ENCODE data around the gene USP10.

Gene USP10, protein sequence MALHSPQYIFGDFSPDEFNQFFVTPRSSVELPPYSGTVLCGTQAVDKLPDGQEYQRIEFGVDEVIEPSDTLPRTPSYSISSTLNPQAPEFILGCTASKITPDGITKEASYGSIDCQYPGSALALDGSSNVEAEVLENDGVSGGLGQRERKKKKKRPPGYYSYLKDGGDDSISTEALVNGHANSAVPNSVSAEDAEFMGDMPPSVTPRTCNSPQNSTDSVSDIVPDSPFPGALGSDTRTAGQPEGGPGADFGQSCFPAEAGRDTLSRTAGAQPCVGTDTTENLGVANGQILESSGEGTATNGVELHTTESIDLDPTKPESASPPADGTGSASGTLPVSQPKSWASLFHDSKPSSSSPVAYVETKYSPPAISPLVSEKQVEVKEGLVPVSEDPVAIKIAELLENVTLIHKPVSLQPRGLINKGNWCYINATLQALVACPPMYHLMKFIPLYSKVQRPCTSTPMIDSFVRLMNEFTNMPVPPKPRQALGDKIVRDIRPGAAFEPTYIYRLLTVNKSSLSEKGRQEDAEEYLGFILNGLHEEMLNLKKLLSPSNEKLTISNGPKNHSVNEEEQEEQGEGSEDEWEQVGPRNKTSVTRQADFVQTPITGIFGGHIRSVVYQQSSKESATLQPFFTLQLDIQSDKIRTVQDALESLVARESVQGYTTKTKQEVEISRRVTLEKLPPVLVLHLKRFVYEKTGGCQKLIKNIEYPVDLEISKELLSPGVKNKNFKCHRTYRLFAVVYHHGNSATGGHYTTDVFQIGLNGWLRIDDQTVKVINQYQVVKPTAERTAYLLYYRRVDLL

DNA sequence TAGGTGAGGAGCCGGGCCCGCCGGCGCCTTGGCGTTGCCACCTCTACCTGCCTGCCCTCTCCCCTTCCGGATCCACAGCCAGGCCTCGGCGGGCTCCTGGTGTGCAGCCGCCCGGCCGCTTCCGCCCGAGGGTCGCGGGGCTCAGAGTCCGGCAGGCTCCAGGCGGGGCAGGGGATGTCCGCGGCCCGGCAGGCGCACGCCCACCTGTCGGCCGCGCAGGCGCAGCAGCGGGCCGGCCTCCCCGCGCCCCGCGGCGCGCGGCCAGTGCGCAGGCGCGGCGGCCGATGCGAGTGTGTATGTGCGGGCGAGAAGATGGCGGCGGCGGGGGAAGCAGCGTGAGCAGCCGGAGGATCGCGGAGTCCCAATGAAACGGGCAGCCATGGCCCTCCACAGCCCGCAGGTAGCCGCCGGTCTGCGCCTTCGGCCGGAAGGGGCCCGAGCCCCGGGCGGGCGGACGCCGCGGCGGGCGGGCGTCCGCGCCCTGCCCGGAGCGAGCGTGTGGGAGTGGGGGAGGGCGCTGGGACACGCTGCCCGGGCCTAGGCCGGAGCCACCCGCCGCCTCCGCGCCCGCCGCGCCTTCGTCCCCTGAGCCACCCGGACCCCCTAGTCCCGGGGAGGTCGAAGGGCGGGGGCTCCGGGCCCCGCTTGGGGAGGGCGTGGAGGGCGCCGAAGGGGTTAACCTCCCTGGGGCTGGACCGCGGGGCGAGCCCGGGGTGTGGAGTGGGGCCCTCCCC lies at the start of gene USP10:
Gene USP10 (plus strand): TSS at position 289 of the 734 bp plus-strand sequence. CDS start 91 bp downstream, at position 380.
- TF ChIP-seq, protein P1, sequence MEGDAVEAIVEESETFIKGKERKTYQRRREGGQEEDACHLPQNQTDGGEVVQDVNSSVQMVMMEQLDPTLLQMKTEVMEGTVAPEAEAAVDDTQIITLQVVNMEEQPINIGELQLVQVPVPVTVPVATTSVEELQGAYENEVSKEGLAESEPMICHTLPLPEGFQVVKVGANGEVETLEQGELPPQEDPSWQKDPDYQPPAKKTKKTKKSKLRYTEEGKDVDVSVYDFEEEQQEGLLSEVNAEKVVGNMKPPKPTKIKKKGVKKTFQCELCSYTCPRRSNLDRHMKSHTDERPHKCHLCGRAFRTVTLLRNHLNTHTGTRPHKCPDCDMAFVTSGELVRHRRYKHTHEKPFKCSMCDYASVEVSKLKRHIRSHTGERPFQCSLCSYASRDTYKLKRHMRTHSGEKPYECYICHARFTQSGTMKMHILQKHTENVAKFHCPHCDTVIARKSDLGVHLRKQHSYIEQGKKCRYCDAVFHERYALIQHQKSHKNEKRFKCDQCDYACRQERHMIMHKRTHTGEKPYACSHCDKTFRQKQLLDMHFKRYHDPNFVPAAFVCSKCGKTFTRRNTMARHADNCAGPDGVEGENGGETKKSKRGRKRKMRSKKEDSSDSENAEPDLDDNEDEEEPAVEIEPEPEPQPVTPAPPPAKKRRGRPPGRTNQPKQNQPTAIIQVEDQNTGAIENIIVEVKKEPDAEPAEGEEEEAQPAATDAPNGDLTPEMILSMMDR (IDR thresholded peaks at IDR 0.05; ENCODE audit: low read depth, low read length): no peak
- peak within 1 kb of the TSS; percentile 82 to 84 for H3K4me3 ChIP-seq (replicated peaks in 1 of 2; ENCODE audit: low read depth in 2 of 2, low read length in 2 of 2)
- DNase-seq (ENCODE audit: low read depth in 2 of 2): peak; percentile 65 to 80

DNA sequence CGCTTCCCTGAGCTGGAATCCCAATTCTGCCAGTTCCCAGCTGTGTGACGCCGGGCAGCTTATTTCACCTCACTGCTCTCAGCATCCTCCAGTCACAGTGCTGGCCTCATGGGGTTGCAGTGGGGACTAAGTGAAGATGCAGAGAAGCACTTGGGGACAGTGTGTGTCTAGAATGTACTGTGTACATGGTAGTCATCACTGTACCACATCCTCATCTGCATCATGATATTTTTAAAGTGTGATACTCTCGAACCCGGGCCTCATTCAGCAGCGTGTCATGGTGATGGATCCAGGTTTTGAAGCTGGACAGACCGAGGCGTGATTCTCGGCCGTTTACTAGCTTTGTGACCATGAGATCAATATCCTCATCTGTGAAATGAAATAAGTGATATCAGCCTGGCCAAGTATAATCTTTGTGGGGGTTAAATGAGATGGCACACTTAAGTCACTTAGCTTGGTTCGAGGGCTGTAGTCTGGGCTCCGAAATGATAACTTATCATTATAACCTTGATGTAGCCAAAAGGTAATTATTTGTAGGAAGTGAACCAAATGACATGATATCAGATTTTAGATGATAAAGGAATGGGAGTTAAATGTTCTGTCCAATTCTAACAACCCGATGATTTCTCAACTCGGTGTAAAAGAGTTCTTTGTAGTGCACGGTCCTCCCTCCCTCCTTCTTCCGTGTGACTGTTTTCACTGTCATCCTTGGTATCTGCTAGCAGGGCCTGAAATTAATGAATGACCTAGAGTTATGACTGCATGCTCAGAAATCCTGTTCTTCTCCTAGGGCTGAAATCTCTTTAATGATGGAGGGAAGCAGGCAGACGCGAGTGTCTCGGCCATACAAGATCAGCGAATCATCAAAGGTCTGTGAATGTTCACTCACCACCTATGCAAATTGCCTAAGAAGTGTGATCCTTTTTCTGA lies 49.5 kb upstream of the USP10 start:
- no peak overlapping the region for H3K4me3 ChIP-seq (replicated peaks in 1 of 2; ENCODE audit: low read depth in 2 of 2, low read length in 2 of 2)
- DNase-seq (ENCODE audit: low read depth in 2 of 2): peak; percentile 19 to 66
- TF ChIP-seq, protein P1 (IDR thresholded peaks at IDR 0.05; ENCODE audit: low read depth, low read length): no peak

DNA sequence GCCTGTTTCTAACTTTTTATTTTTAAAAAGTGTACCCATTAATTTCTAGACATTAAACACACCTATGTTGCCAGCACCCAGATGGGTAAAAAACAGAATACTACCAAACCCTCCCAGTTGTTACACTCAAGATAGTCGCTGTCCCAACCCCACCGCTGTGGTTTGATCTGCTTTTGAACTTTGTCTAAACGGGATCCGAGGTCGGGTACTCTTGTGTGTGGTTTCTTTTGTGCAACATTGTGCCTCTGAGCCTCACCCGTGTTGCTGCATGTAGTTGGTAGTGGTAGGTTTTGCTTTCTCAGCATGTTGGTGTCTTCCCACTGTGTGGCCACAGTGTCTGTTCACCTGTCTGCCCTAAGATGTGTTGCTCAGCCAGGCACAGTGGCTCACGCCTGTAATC lies 47.2 kb upstream of the USP10 start:
- no peak overlapping the region for H3K4me3 ChIP-seq (replicated peaks in 1 of 2; ENCODE audit: low read depth in 2 of 2, low read length in 2 of 2)
- DNase-seq (ENCODE audit: low read depth in 2 of 2): no peak
- TF ChIP-seq, protein P1 (IDR thresholded peaks at IDR 0.05; ENCODE audit: low read depth, low read length): no peak

DNA sequence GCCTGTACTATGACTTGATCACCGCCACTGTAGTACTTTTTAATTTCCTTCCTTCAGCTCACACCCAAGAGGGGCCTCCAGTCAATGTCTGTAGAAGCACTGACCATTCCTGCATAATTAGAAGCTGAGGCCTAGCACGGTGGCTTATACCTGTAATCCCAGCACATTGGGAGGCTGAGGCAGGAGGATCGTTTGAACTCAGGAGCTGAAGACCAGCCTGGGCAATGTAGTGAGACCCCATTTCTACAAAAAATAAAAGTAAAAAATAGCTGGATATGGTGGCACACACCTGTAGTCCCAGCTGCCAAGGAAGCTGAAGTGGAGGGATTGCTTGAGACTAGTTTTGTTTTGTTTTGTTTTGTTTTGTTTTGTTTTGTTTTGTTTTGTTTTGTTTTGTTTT lies 45.6 kb upstream of the USP10 start:
- no peak overlapping the region for H3K4me3 ChIP-seq (replicated peaks in 1 of 2; ENCODE audit: low read depth in 2 of 2, low read length in 2 of 2)
- TF ChIP-seq, protein P1 (IDR thresholded peaks at IDR 0.05; ENCODE audit: low read depth, low read length): no peak
- DNase-seq (ENCODE audit: low read depth in 2 of 2): no peak

DNA sequence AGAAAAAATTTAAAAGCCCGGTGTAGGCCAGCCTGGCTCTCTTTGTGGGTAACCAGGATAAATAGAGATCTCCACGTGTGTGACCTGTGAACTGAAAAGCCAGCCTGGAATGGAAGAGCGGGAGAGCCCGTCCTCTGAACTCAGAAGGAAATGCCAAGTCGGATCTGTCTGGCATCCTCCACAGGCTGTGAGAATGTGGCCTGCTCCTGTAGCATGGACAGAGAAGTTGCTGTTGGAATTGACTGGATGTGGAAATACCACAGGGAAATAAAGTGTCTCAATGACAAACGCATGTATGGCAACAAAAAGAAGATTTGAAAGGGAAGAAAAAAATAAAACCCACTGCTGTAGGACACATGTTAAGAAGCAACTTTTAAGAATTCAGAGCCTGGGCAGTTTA lies 44.8 kb upstream of the USP10 start:
- no peak overlapping the region for H3K4me3 ChIP-seq (replicated peaks in 1 of 2; ENCODE audit: low read depth in 2 of 2, low read length in 2 of 2)
- TF ChIP-seq, protein P1 (IDR thresholded peaks at IDR 0.05; ENCODE audit: low read depth, low read length): no peak
- no peak for DNase-seq (ENCODE audit: low read depth in 2 of 2)

DNA sequence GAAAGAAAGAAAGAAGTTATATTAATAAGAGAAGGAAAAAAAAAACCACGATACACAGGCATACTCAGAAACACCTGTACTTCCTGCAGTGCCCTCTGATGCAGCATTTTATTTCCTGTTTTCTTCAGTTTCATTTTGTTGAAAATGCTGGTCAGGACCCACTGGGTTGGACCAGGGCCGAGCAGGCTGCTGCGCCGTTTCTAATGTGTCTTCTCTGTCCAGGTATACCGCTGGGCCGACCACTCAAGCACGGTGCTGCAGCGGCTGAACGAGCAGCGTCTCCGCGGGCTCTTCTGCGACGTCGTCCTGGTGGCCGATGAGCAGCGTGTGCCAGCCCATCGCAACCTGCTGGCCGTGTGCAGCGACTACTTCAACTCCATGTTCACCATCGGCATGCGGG lies 43.2 kb upstream of the USP10 start:
- no peak for DNase-seq (ENCODE audit: low read depth in 2 of 2)
- TF ChIP-seq, protein P1 (IDR thresholded peaks at IDR 0.05; ENCODE audit: low read depth, low read length): no peak
- H3K4me3 ChIP-seq (replicated peaks in 1 of 2; ENCODE audit: low read depth in 2 of 2, low read length in 2 of 2): no peak overlapping the region

Data from cardiac fibroblast (primary cell).